ENCODE measurements around the gene NTMT2. TPM values are rescaled to one million over a fixed set of nuclear protein-coding genes. Genes with fewer than 3 reads are reported as not detected.
"Not testable (repeated sequence)": the region's sequence is repeated elsewhere in the genome, so short reads cannot be mapped to it uniquely, and the experiment has no call there.

NTMT2 gene
- total RNA-seq, 1 experiment from 2014 or later: not detected

- Histone ChIP-seq H3K9me3 (ENCODE audit: insufficient read depth, low read depth) (no peaks in the 10 kb centered on the region), H4K20me1 (ENCODE audit: insufficient read depth) (no peaks in the 10 kb centered on the region), H3K36me3 (ENCODE audit: low read depth) (no peaks in the 10 kb centered on the region), H3K4me2 (no peak overlapping the region), H3K9me2 (ENCODE audit: insufficient read depth) (no peaks in the 10 kb centered on the region), H3K4me1 (replicated peaks; ENCODE audit: insufficient read depth) (no peaks in the 10 kb centered on the region), H3K27me3 (ENCODE audit: insufficient read depth, low read depth) (no peaks in the 10 kb centered on the region), H3F3A (ENCODE audit: insufficient read depth, low read depth) (no peaks in the 10 kb centered on the region), H3K4me3 (no peak overlapping the region), H3K79me2 (ENCODE audit: low read depth) (no peaks in the 10 kb centered on the region), H2AFZ (peak overlapping the region; percentile 64; the same call in 1 of the 2 replicates), H3K27ac (no peak overlapping the region)
- intact Hi-C loops (cut with micrococcal nuclease; ENCODE audit: unreplicated experiment): no loop called here
- no TSS peak for BruUV-seq (replicated peaks)
- no peak for TF ChIP-seq EZH2 (IDR thresholded peaks at IDR 0.05; ENCODE audit: low read depth)
- TF ChIP-seq, protein P1, sequence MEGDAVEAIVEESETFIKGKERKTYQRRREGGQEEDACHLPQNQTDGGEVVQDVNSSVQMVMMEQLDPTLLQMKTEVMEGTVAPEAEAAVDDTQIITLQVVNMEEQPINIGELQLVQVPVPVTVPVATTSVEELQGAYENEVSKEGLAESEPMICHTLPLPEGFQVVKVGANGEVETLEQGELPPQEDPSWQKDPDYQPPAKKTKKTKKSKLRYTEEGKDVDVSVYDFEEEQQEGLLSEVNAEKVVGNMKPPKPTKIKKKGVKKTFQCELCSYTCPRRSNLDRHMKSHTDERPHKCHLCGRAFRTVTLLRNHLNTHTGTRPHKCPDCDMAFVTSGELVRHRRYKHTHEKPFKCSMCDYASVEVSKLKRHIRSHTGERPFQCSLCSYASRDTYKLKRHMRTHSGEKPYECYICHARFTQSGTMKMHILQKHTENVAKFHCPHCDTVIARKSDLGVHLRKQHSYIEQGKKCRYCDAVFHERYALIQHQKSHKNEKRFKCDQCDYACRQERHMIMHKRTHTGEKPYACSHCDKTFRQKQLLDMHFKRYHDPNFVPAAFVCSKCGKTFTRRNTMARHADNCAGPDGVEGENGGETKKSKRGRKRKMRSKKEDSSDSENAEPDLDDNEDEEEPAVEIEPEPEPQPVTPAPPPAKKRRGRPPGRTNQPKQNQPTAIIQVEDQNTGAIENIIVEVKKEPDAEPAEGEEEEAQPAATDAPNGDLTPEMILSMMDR (conservative IDR thresholded peaks at IDR 0.05): no peak
- POLR2A ChIA-PET (ENCODE audit: unreplicated experiment): no interaction called here
- DNase-seq: no peak
- CTCF ChIA-PET: no interaction called here
Observed at GRCh38 chr1:170166518-170167180, 20.9 kb downstream of the NTMT2 start.

DNA sequence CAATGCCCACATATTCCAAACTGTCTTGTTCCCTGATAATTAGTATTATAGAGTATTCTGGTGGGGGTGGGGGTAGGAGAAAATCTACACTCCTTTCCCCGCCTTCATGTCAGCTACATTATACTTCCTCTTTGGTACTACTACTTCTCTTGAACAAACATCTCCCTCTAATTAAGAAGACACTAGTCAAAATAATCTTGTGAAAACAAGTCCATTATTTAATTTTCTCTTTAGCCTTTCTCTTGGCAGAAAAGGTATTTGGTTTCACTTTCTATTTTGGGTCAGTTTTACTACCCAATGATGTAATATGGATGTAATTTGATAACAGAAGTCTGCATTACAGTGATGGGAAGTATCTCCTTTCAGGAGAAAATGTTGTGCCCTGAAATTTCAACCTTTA lies 22.5 kb downstream of the NTMT2 start:
- DNase-seq: peak in 1 of 2 experiments; percentile 38
- POLR2A ChIA-PET (ENCODE audit: unreplicated experiment): no interaction called here
- Histone ChIP-seq H4K20me1 (ENCODE audit: insufficient read depth) (no peaks in the 10 kb centered on the region), H3K9me3 (ENCODE audit: insufficient read depth, low read depth) (no peaks in the 10 kb centered on the region), H3K27me3 (ENCODE audit: insufficient read depth, low read depth) (no peaks in the 10 kb centered on the region), H3K79me2 (ENCODE audit: low read depth) (no peaks in the 10 kb centered on the region), H3K36me3 (ENCODE audit: low read depth) (no peaks in the 10 kb centered on the region), H3K27ac (no peak overlapping the region), H3K4me1 (replicated peaks; ENCODE audit: insufficient read depth) (no peaks in the 10 kb centered on the region), H3K9me2 (ENCODE audit: insufficient read depth) (no peaks in the 10 kb centered on the region), H3F3A (ENCODE audit: insufficient read depth, low read depth) (no peaks in the 10 kb centered on the region), H3K4me2 (peak overlapping the region; percentile 38), H3K4me3 (peak overlapping the region; percentile 35; the same call in 1 of the 2 replicates), H2AFZ (no peak overlapping the region)
- intact Hi-C loops (cut with micrococcal nuclease; ENCODE audit: unreplicated experiment): no loop called here
- no TSS peak for BruUV-seq (replicated peaks)
- TF ChIP-seq EZH2 (IDR thresholded peaks at IDR 0.05; ENCODE audit: low read depth): no peak
- TF ChIP-seq, protein P1 (conservative IDR thresholded peaks at IDR 0.05): no peak
- CTCF ChIA-PET: no interaction called here

DNA sequence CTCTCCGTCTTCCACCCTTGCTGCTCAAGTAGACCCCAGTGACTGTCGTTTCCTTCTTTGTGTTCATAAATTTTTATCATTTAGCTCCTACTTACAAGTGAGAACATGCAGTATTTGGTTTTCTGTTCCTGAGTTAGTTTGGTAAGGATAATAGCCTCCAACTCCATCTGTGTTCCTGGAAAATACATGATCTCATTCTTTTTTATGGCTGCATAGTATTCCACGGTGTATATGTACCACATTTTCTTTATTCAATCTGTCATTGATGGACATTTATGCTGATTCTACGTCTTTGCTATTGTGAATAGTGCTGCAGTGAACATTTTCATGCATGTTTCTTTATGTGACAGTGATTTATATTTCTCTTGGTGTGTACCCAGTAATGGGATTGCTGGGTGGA lies 24.8 kb downstream of the NTMT2 start:
- H3K9me2 ChIP-seq (ENCODE audit: insufficient read depth); H3K79me2 ChIP-seq (ENCODE audit: low read depth); CTCF ChIA-PET; H3K9me3 ChIP-seq (ENCODE audit: insufficient read depth, low read depth); POLR2A ChIA-PET (ENCODE audit: unreplicated experiment); H3K27ac ChIP-seq; H3K4me2 ChIP-seq; H4K20me1 ChIP-seq (ENCODE audit: insufficient read depth); H3K4me1 ChIP-seq (replicated peaks; ENCODE audit: insufficient read depth); H3K36me3 ChIP-seq (ENCODE audit: low read depth); H3K27me3 ChIP-seq (ENCODE audit: insufficient read depth, low read depth); H2AFZ ChIP-seq; H3F3A ChIP-seq (ENCODE audit: insufficient read depth, low read depth); intact Hi-C loops (cut with micrococcal nuclease; ENCODE audit: unreplicated experiment); DNase-seq; BruUV-seq (replicated peaks); H3K4me3 ChIP-seq: not testable (repeated sequence)

GRCh38 chr1:170174395-170174794 lies 28.6 kb downstream of the NTMT2 start:
- H3K4me3 ChIP-seq: no peak overlapping the region
- BruUV-seq (replicated peaks): no TSS peak
- H3K9me3 ChIP-seq (ENCODE audit: insufficient read depth, low read depth): no peaks in the 10 kb centered on the region
- no peak overlapping the region for H3K4me2 ChIP-seq
- CTCF ChIA-PET: no interaction called here
- H2AFZ ChIP-seq: no peak overlapping the region
- DNase-seq: no peak
- TF ChIP-seq, protein P1 (conservative IDR thresholded peaks at IDR 0.05): no peak
- no peak for TF ChIP-seq EZH2 (IDR thresholded peaks at IDR 0.05; ENCODE audit: low read depth)
- H3K79me2 ChIP-seq (ENCODE audit: low read depth): no peaks in the 10 kb centered on the region
- intact Hi-C loops (cut with micrococcal nuclease; ENCODE audit: unreplicated experiment): no loop called here
- no peaks in the 10 kb centered on the region for H4K20me1 ChIP-seq (ENCODE audit: insufficient read depth)
- POLR2A ChIA-PET (ENCODE audit: unreplicated experiment): no interaction called here
- no peaks in the 10 kb centered on the region for H3K27me3 ChIP-seq (ENCODE audit: insufficient read depth, low read depth)
- no peaks in the 10 kb centered on the region for H3K36me3 ChIP-seq (ENCODE audit: low read depth)
- H3K9me2 ChIP-seq (ENCODE audit: insufficient read depth): no peaks in the 10 kb centered on the region
- H3F3A ChIP-seq (ENCODE audit: insufficient read depth, low read depth): no peaks in the 10 kb centered on the region
- H3K4me1 ChIP-seq (replicated peaks; ENCODE audit: insufficient read depth): no peaks in the 10 kb centered on the region
- no peak overlapping the region for H3K27ac ChIP-seq

All from PC-9 (cell line).